ENCODE results near the gene PTPRM. TPM values are rescaled to one million over a fixed set of nuclear protein-coding genes. Genes with fewer than 3 reads are reported as not detected.

PTPRM gene
- polyA plus RNA-seq, 1 donor (not counting 4 experiments of a cell fraction or from before 2014, with no cell fraction given): 54.5 TPM

DNA sequence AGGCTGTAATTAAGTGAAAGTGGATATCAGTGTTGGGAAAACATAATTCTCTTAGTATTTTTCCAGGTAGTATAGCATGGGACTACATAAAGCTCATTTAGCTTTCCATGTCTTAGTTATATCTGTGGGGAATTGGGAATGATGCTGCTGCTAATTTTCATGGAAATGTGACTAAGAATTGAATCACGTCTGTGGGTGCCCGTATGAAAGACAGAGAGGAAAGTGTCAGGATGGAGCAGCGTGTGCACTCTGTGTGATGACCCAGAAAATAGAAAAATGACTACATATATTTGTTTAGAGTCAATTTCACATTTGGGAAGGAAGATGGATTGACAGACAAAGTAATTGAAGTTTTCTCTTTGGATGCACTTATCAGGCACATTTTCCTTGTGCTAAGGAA is 212.1 kb downstream of the PTPRM start:
- Histone ChIP-seq H2AFZ (ENCODE audit: control insufficient read depth, low read length) (no peak overlapping the region), H3K4me1 (ENCODE audit: control insufficient read depth, extremely low read depth, insufficient read depth, low read length) (no peaks in the 10 kb centered on the region), H3K4me2 (ENCODE audit: control insufficient read depth, extremely low read depth, insufficient read depth, low read depth, low read length) (no peak overlapping the region), H4K20me1 (ENCODE audit: control insufficient read depth, extremely low read depth, insufficient read depth, low read length) (no peaks in the 10 kb centered on the region), H3K79me2 (ENCODE audit: control insufficient read depth, insufficient read depth, low read length) (no peaks in the 10 kb centered on the region), H3K9me3 (ENCODE audit: control insufficient read depth, low read depth, low read length) (no peaks in the 10 kb centered on the region), H3K9ac (ENCODE audit: control insufficient read depth, extremely low read depth, insufficient read depth, low read length) (no peak overlapping the region), H3K27ac (ENCODE audit: control insufficient read depth, insufficient read depth, low read length) (no peak overlapping the region), H3K4me3 (ENCODE audit: control insufficient read depth in 2 of 3, extremely low read depth in 1 of 3, insufficient read depth in 2 of 3, low read depth in 1 of 3, low read length in 3 of 3) (no peak overlapping the region), H3K36me3 (ENCODE audit: control insufficient read depth in 2 of 2, extremely low read depth in 1 of 2, insufficient read depth in 2 of 2, low read length in 2 of 2) (no peaks in the 10 kb centered on the region), H3K9me1 (ENCODE audit: control insufficient read depth, extremely low read depth, insufficient read depth, low read length) (no peaks in the 10 kb centered on the region), H3K27me3 (ENCODE audit: control insufficient read depth, extremely low read depth, insufficient read depth, low read length) (no peaks in the 10 kb centered on the region)
- FAIRE-seq (no peak), DNase-seq (ENCODE audit: low read depth, low spot score) (no peak)
- dilution Hi-C loops (cut with MboI; ENCODE audit: extremely low pct_ligation_motif_present, low sequenced_read_pairs): no loop called here
- TF ChIP-seq, protein P1, sequence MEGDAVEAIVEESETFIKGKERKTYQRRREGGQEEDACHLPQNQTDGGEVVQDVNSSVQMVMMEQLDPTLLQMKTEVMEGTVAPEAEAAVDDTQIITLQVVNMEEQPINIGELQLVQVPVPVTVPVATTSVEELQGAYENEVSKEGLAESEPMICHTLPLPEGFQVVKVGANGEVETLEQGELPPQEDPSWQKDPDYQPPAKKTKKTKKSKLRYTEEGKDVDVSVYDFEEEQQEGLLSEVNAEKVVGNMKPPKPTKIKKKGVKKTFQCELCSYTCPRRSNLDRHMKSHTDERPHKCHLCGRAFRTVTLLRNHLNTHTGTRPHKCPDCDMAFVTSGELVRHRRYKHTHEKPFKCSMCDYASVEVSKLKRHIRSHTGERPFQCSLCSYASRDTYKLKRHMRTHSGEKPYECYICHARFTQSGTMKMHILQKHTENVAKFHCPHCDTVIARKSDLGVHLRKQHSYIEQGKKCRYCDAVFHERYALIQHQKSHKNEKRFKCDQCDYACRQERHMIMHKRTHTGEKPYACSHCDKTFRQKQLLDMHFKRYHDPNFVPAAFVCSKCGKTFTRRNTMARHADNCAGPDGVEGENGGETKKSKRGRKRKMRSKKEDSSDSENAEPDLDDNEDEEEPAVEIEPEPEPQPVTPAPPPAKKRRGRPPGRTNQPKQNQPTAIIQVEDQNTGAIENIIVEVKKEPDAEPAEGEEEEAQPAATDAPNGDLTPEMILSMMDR (optimal IDR thresholded peaks at IDR 0.05 in 1 of 3, IDR thresholded peaks at IDR 0.05 in 1 of 3, conservative IDR thresholded peaks at IDR 0.05 in 1 of 3; ENCODE audit: extremely low read depth in 1 of 3, insufficient read depth in 2 of 3, low read length in 3 of 3): no peak
- TF ChIP-seq EZH2 (IDR thresholded peaks at IDR 0.05; ENCODE audit: low read length): no peak

DNA sequence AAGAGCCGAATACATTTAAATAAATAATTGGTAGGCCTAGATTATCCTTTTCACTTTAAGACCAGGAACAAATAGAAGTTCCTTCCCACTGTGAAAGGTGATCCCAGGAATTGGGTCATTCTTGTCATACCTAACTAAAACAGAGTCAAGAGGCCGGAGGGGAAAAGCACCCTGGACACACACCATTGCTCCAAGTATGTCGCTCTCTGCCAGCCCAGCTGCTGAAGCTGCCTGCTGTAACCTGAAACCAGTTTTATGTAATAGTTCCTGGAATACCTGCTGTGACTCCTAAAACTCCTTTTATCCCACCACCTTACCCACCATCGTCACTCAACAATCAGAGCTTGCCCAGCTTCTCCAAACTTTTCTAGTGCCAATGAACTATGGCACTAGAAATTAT is 217.1 kb downstream of the PTPRM start:
- DNase-seq (ENCODE audit: low read depth, low spot score) (no peak), FAIRE-seq (no peak)
- peaks cover 2% of the 10 kb centered on the region for H3K9me1 ChIP-seq (ENCODE audit: control insufficient read depth, extremely low read depth, insufficient read depth, low read length)
- TF ChIP-seq, protein P1 (optimal IDR thresholded peaks at IDR 0.05 in 1 of 3, IDR thresholded peaks at IDR 0.05 in 1 of 3, conservative IDR thresholded peaks at IDR 0.05 in 1 of 3; ENCODE audit: extremely low read depth in 1 of 3, insufficient read depth in 2 of 3, low read length in 3 of 3): no peak
- no peak for TF ChIP-seq EZH2 (IDR thresholded peaks at IDR 0.05; ENCODE audit: low read length)
- H3K4me1 ChIP-seq (ENCODE audit: control insufficient read depth, extremely low read depth, insufficient read depth, low read length): no peaks in the 10 kb centered on the region
- no peak overlapping the region for H3K9ac ChIP-seq (ENCODE audit: control insufficient read depth, extremely low read depth, insufficient read depth, low read length)
- no peaks in the 10 kb centered on the region for H3K79me2 ChIP-seq (ENCODE audit: control insufficient read depth, insufficient read depth, low read length)
- dilution Hi-C loops (cut with MboI; ENCODE audit: extremely low pct_ligation_motif_present, low sequenced_read_pairs): no loop called here
- H3K4me2 ChIP-seq (ENCODE audit: control insufficient read depth, extremely low read depth, insufficient read depth, low read depth, low read length): no peak overlapping the region
- no peaks in the 10 kb centered on the region for H3K9me3 ChIP-seq (ENCODE audit: control insufficient read depth, low read depth, low read length)
- H3K27ac ChIP-seq (ENCODE audit: control insufficient read depth, insufficient read depth, low read length): no peak overlapping the region
- H3K27me3 ChIP-seq (ENCODE audit: control insufficient read depth, extremely low read depth, insufficient read depth, low read length): no peaks in the 10 kb centered on the region
- no peak overlapping the region for H3K4me3 ChIP-seq (ENCODE audit: control insufficient read depth in 2 of 3, extremely low read depth in 1 of 3, insufficient read depth in 2 of 3, low read depth in 1 of 3, low read length in 3 of 3)
- no peaks in the 10 kb centered on the region for H4K20me1 ChIP-seq (ENCODE audit: control insufficient read depth, extremely low read depth, insufficient read depth, low read length)
- no peaks in the 10 kb centered on the region for H3K36me3 ChIP-seq (ENCODE audit: control insufficient read depth in 2 of 2, extremely low read depth in 1 of 2, insufficient read depth in 2 of 2, low read length in 2 of 2)
- H2AFZ ChIP-seq (ENCODE audit: control insufficient read depth, low read length): no peak overlapping the region
